MCF 10A (cell line): ENCODE results near the gene HECW1. TPM values are rescaled to one million over a fixed set of nuclear protein-coding genes. Genes with fewer than 3 reads are reported as not detected.

ENCODE experiments used
- BruUV-seq: library from RNA; stranded (reverse); fragments of 400-500 nt; replicated peaks from 2 replicates; lab custom pipeline; 2021; lab: Mats Ljungman, UMichigan
- CTCF ChIA-PET: fragments of 300-600 bp; sonication (Branson Sonifier 250); formaldehyde crosslinking; extraction: SDS; loops from one replicate; lab custom pipeline; 2021; ENCODE audit warnings: antibody characterized with exemption, inconsistent platforms; lab: Yijun Ruan, JAX
- POLR2A ChIA-PET: fragments of 300-600, 350-650 bp; sonication (Branson Sonifier 250); formaldehyde crosslinking; extraction: SDS; loops from one replicate; lab custom pipeline; 2020; ENCODE audit warnings: antibody characterized with exemption, inconsistent platforms; lab: Yijun Ruan, JAX
- DNase-seq: peaks from one replicate; pipeline ENCODE4 v3.0.0-alpha.2; 2018; ENCODE audit not compliant: unreplicated experiment
- H3K27ac Mint-ChIP-seq: one replicate; pipeline ENCODE4 v1.8.0; 2022; ENCODE audit warnings: mild to moderate bottlenecking, low read depth, mixed read lengths; ENCODE audit not compliant: unreplicated experiment
- H3K27me3 Mint-ChIP-seq: one replicate; pipeline ENCODE4 v1.8.0; 2022; ENCODE audit warnings: mixed read lengths; ENCODE audit not compliant: insufficient read depth, unreplicated experiment
- H3K36me3 Mint-ChIP-seq: one replicate; pipeline ENCODE4 v1.8.0; 2022; ENCODE audit warnings: mild to moderate bottlenecking, moderate library complexity, mixed read lengths; ENCODE audit not compliant: insufficient read depth, unreplicated experiment
- H3K4me1 Mint-ChIP-seq: one replicate; pipeline ENCODE4 v1.8.0; 2022; ENCODE audit warnings: mixed read lengths; ENCODE audit not compliant: insufficient read depth, unreplicated experiment
- H3K4me3 Mint-ChIP-seq: one replicate; pipeline ENCODE4 v1.8.0; 2022; ENCODE audit warnings: mild to moderate bottlenecking, moderate library complexity, mixed read lengths; ENCODE audit not compliant: unreplicated experiment
- H3K9me3 Mint-ChIP-seq: one replicate; pipeline ENCODE4 v1.8.0; 2022; ENCODE audit warnings: mixed read lengths; ENCODE audit not compliant: unreplicated experiment
- CTCF ChIP-seq: fragments of 200-600 bp; IDR thresholded peaks from one replicate; pipeline ENCODE4 v1.8.0; 2022; ENCODE audit warnings: antibody characterized with exemption, mild to moderate bottlenecking; ENCODE audit not compliant: unreplicated experiment
- intact Hi-C: fragments of 100-400 bp; cut with micrococcal nuclease; formaldehyde crosslinking; loops from 2 replicates; pipeline ENCODE4 v1.14.1; 2022
- microRNA-seq: library from miRNA; unstranded; fragments of <30 nt; microRNA quantifications from one replicate; pipeline ENCODE4 v1.2.0, GENCODE V29; 2022
- total RNA-seq: library from RNA; stranded (reverse); gene quantifications from 2 replicates; pipeline ENCODE4 v1.2.3, GENCODE V29; 2022

The HECW1 gene
- total RNA-seq, 1 experiment from 2014 or later: not detected

- Mint-ChIP-seq H3K36me3 (peaks cover 52% of the 10 kb centered on the region), H3K27ac (no peak overlapping the region), H3K4me1 (peaks cover 5% of the 10 kb centered on the region), H3K4me3 (no peak overlapping the region), H3K9me3 (no peaks in the 10 kb centered on the region), H3K27me3 (no peaks in the 10 kb centered on the region)
- no TSS peak for BruUV-seq
- intact Hi-C loops: no loop called here
- POLR2A ChIA-PET: interaction anchor here (1.0 to 1.7 kb wide), 3 partner anchors 15 to 30 kb away, joined by 3 to 5 read pairs (median 3); partner anchors contain the start of gene STK17A
- no peak for DNase-seq
- CTCF ChIA-PET: interaction anchor here (0.5 to 2.8 kb wide), 3 partner anchors 10 to 30 kb away, joined by 3 to 8 read pairs (median 3); partner anchors contain the start of gene STK17A
- TF ChIP-seq CTCF: no peak
Measured at GRCh38 chr7:43612599-43613589, 500.4 kb downstream of the HECW1 start.

Small RNAs within 50 kb of the gene (microRNA-seq; reads per million reads assigned to microRNA genes)
- not detected for gene MIR3943

Other genes starting within 250 kb of the HECW1 start
- gene C7orf25, start 200.6 kb upstream of the HECW1 start, total RNA-seq: 4.4 and 5.4 TPM in 2 replicates
- 65.5 and 73.8 TPM in 2 replicates for gene PSMA2, start 180.5 kb upstream of the HECW1 start, total RNA-seq
- 69.8 and 82.0 TPM in 2 replicates for gene MRPL32, start 180.3 kb upstream of the HECW1 start, total RNA-seq